ENCODE results near the gene USP17L21.
"Not testable (repeated sequence)": the region's sequence is repeated elsewhere in the genome, so short reads cannot be mapped to it uniquely, and the experiment has no call there.

- not testable (repeated sequence) for TF ChIP-seq POLR2A, CTCF (IDR thresholded peaks at IDR 0.05)
Measured at GRCh38 chr4:9215105-9215504, 47.6 kb upstream of the USP17L21 start, which contains the start of gene USP17L11.
